ENCODE data around the gene SPECC1.

GRCh38 chr17:20197272-20197926, 188.2 kb downstream of the SPECC1 start:
- TF ChIP-seq FOXM1 (IDR thresholded peaks at IDR 0.05; ENCODE audit: borderline replicate concordance) (no peak), L3MBTL2 (conservative IDR thresholded peaks at IDR 0.05) (no peak), SUZ12 (IDR thresholded peaks at IDR 0.05) (no peak), ELF4 (IDR thresholded peaks at IDR 0.05) (no peak), NFRKB (IDR thresholded peaks at IDR 0.05) (no peak), SP1 (IDR thresholded peaks at IDR 0.05) (no peak), LEF1 (IDR thresholded peaks at IDR 0.05; ENCODE audit: borderline replicate concordance) (no peak), ZNF384 (IDR thresholded peaks at IDR 0.05) (no peak), FOXK2 (IDR thresholded peaks at IDR 0.05) (no peak), BHLHE40 (IDR thresholded peaks at IDR 0.05; ENCODE audit: borderline replicate concordance) (no peak), HDGF (IDR thresholded peaks at IDR 0.05; ENCODE audit: borderline replicate concordance) (no peak), TARDBP (IDR thresholded peaks at IDR 0.05) (no peak), ARNT (IDR thresholded peaks at IDR 0.05) (no peak), PKNOX1 (IDR thresholded peaks at IDR 0.05) (no peak)

All from HEK293T (cell line).